T-helper 1 cell (primary cell): ENCODE results near the gene MAN1C1.

Experiments
- DNase-seq, 5 donors: peaks; one replicate each; pipeline ENCODE4 v3.0.0-alpha.2; 2012 to 2020

MAN1C1 gene

DNA sequence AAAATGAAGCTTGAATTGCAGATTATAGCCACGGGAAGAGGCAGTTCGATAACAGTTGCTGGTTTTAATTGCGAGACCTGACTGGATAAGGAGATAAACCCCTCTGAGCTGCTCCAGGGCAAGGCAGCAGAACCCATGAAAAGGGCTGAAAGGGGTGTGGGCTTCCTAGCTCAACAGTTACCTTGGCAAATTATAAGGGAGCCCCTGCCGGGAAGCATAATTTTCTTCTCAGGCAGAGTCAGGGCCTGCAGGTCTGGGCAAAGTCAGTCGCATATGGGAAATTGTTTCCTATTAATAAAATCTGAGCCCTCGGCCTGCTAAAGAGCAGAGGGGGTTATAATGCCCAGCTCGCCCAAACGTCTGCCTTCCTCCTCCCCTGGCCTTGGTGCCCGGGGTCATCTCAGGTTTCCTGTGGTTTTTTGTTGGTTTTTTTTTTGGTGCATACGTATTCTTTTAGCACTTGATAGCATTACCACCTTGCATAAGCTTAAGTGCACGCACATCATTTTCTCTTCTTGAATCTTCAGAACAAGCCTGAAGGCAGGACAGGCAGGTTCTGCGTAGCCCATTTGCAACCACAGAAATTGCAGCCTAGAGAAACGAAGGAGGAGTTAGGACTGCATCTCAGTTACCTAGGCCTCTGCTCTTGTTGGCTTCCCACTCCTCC is 149.5 kb downstream of the MAN1C1 start:
- no peak for DNase-seq

DNA sequence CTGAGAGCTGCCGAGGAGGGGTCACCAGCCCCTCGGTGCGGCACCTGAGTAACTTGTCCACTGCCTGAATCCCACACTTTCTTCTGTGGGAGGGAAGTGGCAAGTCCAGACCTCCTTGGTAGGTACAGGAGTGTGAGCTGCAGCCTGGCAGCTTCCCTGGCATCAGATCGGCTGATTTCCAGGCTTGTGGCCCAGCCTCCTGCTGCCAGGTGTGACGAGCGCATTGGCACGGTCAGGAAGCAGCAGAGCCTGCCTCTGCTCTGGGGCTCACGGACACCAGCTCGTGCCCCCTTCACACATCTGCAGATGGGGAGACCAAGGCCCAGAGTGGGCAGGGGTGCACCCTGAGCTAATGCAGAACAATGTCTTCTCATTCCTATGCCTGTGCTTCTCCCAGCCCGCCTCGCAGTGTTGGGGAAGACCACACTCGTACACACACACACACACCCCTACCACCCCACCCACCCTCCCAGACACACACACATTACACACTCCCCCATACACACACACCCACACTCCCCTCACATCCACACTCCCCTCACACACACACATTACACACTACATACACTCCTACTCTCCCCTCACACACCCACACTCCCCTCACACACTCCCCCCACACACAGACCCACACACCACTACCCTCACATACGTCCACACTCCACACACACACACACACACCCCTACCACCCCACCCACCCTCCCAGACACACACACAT is 150.3 kb downstream of the MAN1C1 start:
- DNase-seq, result no peak

DNA sequence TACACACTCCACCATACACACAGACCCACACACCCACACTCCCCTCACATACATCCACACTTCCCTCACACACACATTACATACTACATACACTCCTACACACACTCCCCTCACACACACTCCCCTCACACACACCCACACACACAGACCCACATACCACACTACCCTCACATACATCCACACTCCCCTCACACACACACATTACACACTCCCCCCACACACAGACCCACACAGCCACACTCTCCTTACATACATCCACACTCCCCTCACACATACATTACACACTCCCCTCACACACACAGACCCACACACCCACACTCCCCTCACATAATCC is 150.8 kb downstream of the MAN1C1 start:
- no peak for DNase-seq

DNA sequence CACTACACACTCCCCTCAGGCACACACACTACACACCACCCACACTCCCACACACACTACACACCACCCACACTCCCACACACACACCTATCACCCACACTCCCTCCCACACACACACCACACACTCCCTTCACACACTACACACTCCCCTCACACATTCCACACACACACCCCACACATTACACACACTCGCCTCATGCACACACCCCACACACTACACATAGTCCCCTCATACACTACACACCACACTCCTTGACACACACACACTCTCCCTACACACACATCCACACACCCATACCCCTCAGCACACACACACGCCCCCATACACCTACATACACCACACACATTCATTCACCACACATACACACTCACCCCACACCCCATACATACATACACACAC is 152.4 kb downstream of the MAN1C1 start:
- no peak for DNase-seq

DNA sequence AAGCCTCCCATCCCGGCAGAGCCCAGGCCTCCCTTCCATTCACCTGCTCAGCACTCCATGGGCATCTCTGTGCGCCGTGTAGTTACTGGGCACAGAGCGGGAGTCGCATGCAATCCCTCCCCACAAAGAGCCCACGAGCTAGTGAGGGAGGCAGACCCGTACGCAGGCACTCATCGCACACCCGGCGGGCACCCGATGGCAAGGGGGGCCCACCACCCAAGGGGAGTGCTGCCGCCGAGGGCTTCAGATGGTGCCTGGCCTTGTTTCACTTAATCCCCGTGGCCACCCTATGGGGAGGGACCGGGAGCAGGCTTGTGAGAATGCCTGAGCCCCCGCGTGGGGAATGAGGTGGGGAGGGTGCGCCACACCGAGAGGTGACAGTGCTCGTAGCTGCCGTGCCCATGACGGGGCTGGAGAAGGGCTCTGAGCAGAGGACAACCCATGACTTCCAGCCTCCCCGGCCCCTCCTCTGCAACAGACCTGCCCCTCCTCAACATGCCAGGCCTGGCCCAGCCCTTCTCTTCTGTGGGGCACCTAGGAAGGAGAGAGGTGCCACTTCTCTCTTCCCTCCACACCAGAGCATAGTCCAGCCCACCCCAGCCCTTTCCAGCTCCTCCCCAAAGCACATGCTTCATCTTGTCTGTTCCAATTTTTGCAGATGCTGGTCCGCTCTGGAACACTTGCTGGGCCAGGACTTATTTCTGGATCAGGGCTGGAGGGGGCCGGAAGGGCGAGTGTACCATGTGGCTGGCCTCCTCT is 153.2 kb downstream of the MAN1C1 start:
- no peak for DNase-seq

DNA sequence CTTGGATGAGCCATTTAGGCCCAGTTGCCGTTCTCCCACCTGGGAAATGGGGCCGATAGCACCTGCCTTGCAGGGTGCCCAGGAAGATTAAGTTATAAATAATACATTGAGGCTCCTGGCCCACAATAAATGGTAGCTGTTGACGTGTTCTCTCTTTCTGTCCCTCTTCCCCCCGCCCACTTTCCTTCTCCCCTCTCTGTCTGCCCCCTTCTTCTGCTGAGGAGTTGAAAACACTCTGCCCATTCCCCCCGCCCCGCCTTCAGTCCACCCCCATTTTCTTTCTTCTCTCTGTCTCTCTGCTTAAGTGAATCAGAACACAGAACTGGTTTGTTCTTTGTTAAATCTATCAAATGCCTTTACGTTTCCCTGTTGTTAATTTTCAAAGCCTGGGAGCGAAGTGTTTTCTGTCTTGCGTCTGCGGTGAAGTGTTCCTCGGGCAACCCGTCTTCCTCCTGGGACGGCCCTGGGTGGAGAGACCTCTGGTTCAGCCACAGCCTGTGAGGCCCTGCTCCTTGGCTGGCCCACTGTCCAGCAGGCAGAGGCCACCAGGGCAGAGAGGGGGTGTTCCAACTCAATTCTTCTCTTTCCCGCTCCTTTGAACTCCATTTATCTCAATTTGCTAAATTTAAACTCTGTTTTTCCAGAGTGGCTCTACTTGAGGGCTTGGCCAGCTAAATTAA is 154.1 kb downstream of the MAN1C1 start:
- no peak for DNase-seq

DNA sequence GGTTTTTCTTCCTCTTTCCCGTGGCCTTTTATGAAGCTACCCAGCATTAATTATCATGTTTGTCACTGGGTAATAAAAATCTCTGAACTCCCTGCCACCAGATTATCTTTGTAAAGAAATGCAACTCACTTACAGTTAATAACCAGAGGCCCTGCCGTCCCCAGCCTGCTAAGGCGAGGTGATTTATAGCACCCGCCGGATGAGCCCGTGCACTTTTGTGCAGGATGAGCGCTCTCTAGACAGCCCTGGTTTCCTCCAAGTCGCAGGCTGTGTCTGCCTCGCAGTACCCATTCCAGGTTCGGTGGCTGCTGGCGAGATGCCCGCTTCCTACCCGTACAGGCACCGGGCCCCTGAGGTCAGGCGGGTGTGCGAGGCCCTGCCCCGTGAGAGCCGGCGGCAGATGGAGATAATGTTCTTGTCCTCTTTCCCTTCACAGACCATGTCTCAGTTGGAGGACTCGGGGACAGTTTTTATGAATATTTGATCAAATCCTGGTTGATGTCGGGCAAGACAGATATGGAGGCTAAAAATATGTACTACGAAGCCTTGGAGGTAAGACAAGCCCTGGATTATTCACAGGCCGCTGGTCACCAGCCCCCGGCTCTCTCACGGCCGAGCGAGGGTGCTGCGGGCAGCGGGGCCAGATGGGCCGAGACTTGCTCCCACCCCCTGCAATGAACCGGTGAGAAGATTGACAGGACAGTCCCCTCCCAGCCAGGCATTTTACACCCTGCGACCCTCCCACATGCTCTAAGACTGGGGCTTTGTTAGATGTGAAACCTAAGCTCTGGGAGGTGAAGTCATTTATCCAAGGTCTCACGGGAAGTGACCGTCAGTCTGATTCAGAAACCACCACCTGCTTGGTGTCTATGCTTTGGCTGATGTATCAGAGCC is 154.9 kb downstream of the MAN1C1 start:
- peak in 2 of 5 donors; percentile 13 to 24 for DNase-seq

DNA sequence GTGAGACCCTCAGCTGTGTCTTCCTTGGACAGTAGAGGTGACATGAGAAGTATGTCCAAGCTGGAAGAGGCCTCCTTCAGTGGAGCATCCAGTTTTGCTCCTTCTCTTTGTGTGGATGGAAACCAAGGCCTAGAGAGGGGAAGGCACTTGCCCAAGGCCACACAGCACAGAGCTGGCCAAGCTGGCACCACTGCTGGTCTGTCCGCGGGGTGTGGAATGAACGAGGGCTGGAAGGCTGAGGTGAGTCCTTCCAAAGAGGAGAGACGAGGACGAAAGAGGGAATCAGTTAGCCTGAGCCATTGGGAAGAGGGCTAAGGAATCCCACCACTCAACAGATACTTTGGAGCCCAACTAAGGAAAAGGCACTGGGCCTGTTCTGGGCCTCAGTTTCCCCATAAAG is 155.6 kb downstream of the MAN1C1 start:
- DNase-seq, result no peak

DNA sequence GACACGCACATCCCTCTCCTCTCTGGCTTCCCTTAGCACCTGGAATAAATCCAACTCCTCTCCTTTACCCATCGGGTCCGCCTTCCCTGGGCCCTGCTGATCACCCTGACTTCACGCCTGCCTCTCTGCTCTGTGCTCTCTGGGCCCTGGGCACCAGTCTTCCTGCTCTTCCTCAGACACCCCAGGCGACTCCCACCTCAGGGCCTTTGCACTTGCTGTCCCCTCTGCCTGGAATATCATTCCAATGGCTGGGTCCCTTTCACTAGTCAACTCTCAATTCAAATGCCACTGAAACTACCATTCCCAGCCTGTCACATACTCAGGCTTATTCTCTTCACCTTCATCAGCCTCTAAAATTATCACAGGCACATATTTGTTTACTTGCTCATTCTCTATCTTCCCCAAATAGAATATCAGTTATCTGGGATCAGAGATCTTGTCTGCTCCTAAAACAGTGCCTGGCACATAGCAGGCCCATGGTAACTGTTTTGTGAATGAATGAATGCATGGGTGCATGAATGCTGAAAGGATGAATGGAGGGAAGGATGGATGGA is 156.2 kb downstream of the MAN1C1 start:
- DNase-seq, result no peak

DNA sequence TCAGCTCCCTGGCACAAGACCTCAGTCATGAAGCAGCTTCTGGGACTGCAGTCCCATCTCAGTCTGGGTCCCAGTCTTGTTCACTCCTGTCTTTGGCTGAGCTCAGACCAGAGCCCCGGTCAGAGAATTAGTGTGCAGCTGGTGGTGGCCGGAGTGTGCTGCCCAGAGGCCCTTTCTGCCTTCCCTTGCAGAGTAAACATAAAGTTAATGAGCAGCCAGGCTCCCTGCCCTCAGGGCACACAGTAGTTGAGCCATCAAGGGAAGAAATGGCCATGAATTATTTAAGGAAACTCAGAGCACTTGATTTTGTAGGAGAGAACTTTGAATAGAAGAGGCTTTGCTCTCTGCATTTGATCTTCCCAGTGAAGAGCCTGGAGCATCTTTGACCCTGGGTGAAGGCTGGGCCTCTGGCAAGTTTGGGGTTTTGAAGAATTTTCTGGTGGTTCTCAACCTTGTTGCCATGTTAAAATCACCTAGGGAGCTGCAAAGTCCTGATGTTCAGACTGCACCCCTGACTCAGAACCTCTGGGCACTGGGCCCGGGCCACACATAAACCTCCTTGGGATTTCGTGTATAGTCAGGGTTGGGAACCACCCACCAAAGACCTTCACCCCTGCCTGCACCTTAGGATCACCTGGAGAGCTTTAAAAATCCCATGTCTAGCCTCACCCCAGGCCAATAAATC is 157.0 kb downstream of the MAN1C1 start:
- DNase-seq, result no peak

DNA sequence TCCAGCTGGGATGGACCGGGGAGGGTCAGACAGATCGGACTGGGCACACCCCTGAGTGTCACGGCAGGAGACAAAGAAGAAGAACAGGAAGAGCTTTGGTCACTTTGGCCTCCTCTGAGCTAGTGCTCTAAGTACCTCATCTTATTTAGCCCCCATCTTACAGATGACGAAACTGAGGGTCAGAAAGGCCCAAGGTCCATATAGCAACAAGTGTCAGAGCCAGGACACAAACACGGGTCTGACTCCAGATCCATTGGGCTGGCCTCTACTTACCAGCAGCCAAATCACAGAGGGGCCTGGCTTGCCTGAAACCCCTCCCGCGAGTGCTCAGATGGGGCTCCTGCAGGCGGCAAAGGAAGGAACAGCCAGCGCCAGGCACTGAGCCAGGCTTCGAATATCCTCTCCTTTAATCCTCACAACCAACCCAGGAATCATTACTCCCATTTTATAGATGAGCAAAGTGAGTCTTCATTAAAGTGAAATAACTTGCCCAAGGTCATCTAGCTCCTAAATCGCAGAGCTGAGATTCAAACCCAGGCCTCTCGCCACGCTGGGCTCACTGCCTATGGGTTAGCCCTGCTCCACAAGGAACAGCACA is 157.7 kb downstream of the MAN1C1 start:
- DNase-seq, result no peak

DNA sequence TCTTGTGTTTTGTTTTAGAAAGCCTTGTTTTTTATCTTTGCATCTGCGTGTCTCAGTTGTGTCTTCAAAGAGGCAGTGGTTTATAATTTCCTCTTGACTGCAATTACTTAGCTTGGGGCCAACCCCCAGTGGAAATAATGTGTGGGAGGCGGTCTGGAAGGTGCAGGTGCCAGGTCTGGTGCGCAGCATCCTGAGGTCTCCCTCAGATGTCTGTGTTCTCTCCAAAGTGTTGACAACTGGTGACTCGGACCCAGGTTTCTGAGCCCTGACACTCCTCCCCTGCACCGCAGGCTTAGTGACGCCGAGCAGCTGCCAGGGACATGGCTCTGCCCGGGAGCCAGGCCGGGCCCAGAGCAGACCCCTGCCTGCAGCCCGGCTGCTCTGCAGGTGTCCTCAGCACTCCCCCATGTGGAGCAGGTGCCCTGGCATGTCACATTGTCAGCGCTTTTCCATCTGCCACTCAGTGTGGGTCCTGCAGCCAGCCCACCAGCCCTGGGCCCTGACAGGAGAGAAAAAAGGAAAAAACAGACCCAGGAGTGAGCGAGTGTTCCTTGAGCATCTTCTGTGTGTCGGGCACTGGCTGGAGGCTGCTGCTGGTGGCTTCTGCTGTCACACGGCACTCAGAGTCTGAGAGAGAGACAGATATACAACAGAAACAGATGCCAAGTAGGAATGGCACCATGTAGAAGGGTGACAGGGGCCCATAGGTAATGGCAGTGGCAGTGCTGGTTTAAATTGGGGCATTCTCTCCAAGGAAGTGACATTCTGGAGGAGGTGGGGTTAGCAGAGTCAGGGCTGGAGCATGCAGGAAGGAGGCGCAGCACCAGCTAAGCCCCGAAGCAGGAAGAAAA is 158.6 kb downstream of the MAN1C1 start:
- peak; percentile 46 to 82 (median 78) for DNase-seq

DNA sequence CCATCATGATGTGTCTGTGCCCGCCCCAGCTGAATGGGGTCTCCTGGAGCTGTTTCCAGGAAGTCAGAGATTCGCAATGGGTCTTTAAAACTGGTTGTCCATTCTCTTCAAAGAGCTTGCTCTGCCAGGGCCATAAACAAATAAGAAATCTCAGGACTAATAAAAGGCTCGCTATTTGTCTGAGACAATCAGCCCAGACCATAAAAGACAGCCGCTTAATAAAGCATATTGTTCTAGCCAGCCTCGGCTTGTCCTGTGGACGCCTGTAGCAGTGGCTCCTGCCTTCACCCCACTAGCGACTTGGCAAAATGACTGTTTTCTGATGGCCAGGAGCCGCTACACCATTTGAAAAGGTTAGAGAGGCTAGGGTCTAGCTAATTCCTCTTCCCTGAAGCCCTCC is 162.8 kb downstream of the MAN1C1 start:
- no peak for DNase-seq

DNA sequence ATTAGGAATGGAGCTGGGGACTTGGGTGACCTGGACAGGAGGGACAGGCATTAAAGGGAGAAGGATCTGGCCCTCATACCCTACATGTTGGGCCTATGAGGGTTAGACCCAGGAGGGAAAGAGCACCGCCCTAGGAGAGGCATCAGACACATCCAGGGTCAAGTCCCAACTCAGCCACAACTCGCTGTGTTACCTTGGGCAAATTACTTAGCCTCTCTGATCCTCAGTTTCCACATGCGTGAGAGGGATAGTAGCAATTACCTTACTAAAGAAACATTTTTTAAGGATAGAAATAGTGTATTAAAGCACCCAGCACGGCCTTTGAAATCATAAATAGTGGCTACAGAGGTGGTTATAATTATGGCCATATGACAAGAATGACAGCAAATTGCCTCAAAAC is 163.3 kb downstream of the MAN1C1 start:
- no peak for DNase-seq

DNA sequence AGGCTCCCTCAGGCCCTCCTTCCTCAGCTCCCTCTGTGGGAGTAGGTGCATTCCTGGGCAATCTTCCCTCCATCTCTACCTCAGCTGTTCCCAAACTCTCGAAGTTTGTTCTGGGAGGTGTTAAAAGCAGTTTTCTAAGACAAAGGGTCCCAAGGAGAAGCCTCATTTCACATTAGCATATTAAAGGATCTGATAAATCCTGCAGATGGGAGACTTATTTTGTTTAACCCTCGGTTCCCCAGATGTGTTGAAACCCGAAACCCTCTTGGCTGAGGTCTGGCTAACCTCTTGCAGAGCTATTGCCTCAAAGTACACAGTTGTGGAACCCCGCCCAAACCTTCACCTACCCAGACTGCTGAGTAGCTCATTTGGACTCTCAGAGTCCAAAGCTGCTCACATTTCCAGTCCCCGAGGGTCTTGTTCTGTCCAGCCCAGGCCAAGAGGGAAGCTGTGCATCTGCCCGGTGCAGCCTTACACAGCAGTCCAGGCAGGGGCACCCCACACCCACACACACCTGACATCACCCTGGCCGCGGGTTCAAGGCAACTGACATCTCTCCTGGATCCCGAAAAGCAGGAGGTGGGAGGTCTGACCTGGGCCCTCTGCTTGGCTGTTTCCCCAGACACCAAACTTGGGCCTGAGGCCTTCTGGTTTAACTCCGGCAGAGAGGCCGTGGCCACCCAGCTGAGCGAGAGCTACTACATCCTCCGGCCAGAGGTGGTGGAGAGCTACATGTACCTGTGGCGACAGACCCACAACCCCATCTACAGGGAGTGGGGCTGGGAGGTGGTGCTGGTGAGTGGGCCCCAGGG is 163.9 kb downstream of the MAN1C1 start:
- DNase-seq, result no peak

DNA sequence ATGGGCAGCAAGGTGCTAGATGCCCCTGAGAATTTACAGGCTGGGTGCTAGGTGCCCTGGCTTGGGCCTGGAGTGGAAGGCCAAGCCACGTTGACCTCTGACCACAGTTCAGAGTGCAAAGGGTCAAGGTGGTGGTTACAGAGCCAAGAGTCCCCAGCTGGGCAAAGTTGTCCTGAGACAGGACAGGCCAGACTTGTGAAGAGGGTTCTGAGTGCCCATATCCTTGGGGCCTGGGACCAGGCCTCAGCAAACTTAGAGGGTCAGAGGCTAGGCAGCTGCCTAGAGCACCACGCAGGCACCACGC is 164.5 kb downstream of the MAN1C1 start:
- DNase-seq, result no peak

DNA sequence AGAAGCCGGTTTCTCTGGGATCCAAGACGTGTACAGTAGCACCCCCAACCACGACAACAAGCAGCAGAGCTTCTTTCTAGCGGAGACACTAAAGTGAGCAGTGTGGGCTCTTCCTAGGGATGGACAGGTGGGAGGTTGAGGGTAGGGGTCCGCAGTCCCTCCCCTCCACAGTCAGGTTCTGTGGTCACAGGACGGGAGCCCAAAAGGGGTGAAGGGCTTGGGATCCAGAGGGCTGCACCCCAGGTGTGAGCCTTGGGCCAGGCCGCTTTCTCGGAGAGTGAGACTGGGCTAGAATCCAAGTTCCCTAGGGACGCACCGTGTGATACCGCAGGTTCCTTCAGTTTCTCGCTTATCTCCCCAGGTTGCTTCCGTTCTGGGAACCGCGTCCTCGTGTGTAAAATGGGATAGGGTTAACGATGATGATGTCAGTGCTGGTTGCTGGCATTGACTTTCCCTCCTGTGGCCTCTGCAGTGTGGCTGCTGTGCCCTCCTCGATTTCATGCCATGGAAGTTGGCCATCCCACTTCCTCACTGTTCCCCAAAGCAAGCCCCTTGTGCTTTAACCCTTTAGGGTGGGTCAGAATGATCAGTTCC is 166.1 kb downstream of the MAN1C1 start:
- DNase-seq, result no peak

DNA sequence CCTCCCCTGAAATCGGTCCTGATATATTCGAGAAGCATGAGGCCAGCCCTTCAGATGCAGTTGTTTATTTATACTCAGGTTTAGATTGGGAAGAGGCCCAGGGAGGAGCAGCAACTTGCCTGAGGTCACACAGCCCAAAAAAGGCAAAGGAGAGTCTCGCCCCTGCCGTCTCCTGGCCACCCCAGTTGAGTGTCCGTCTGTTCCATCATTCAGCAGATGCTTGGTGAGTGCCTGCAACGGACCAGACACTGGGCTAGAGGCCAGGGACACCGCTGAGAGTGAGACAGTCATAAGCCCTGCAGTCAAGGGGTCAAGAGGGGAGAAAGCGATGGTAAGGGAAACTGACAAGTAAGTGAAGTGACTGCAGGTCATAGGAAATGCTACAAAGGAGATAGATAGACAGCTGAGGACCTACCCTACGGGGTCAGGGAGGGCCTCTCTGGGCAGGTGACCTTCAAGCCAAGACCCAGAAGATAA is 168.0 kb downstream of the MAN1C1 start:
- DNase-seq, result no peak
